SU-DHL-6 (cell line): ENCODE results near the gene CLBA1.

Experiments
- H2AFZ ChIP-seq: fragments of 200-600 bp; sonication (generic); 2 replicates; pipeline ENCODE4 v1.6.1; 2014; ENCODE audit warnings: low read depth, mild to moderate bottlenecking, moderate library complexity, mixed read lengths, antibody characterized with exemption, low read length; ENCODE audit not compliant: severe bottlenecking
- H3F3A ChIP-seq: fragments of 200-600 bp; shearing (Covaris generic); 2 replicates; pipeline ENCODE4 v1.6.0; 2016; ENCODE audit warnings: antibody characterized with exemption, mild to moderate bottlenecking; ENCODE audit not compliant: insufficient read depth
- H3K27ac ChIP-seq: fragments of 200-600 bp; sonication (generic); 2 replicates; pipeline ENCODE4 v1.5.1; 2016; ENCODE audit warnings: low read depth, mild to moderate bottlenecking, low read length, moderate library complexity, mixed read lengths
- H3K27me3 ChIP-seq: fragments of 200-600 bp; sonication (generic), shearing (Covaris generic); 2 replicates; pipeline ENCODE4 v1.6.0; 2014; ENCODE audit warnings: mild to moderate bottlenecking, low read length
- H3K36me3 ChIP-seq: fragments of 200-600 bp; sonication (generic); 2 replicates; pipeline ENCODE4 v1.6.1; 2014; ENCODE audit warnings: mild to moderate bottlenecking, low read length, mixed read lengths
- H3K4me2 ChIP-seq: fragments of 300-600, 200-600 bp; shearing (Covaris generic), sonication (generic); 2 replicates; pipeline ENCODE4 v1.6.0; 2014; ENCODE audit warnings: low read length, low read depth, mild to moderate bottlenecking; ENCODE audit not compliant: poor library complexity, severe bottlenecking
- H3K4me3 ChIP-seq: fragments of 200-600 bp; sonication (generic); 2 replicates; pipeline ENCODE4 v1.5.1; 2014; ENCODE audit warnings: antibody characterized with exemption, low read length, mild to moderate bottlenecking, mixed read lengths; ENCODE audit not compliant: insufficient read depth, poor library complexity, severe bottlenecking
- H3K79me2 ChIP-seq: fragments of 200-600 bp; sonication (generic); 2 replicates; pipeline ENCODE4 v1.6.1; 2014; ENCODE audit warnings: mild to moderate bottlenecking, low read length, moderate library complexity; ENCODE audit not compliant: insufficient read depth
- H3K9ac ChIP-seq: fragments of 200-600 bp; sonication (generic); 2 replicates; pipeline ENCODE4 v1.7.0; 2014; ENCODE audit warnings: mild to moderate bottlenecking, low read length
- H3K9me2 ChIP-seq: fragments of 200-600 bp; sonication (generic); replicated peaks from 2 replicates; pipeline ENCODE4 v1.6.1; 2014; ENCODE audit warnings: low read length; ENCODE audit not compliant: insufficient read depth
- H3K9me3 ChIP-seq: fragments of 200-600 bp; sonication (generic); 2 replicates; pipeline ENCODE4 v1.6.1; 2014; ENCODE audit warnings: low read length, mixed read lengths; ENCODE audit not compliant: insufficient read depth
- H4K20me1 ChIP-seq: fragments of 200-600 bp; sonication (generic); 2 replicates; pipeline ENCODE4 v1.6.1; 2014; ENCODE audit warnings: low read depth, mild to moderate bottlenecking, antibody characterized with exemption, low read length, moderate library complexity, mixed read lengths
- CTCF ChIP-seq: fragments of 200-600 bp; sonication (generic); IDR thresholded peaks from one replicate; pipeline ENCODE4 v1.5.1; 2017; ENCODE audit warnings: antibody characterized with exemption, mild to moderate bottlenecking, low read length, moderate library complexity; ENCODE audit not compliant: insufficient read depth, poor library complexity, severe bottlenecking
- EZH2phosphoT487 ChIP-seq: fragments of 200-600 bp; sonication (generic), shearing (Covaris generic); conservative IDR thresholded peaks from 2 replicates; pipeline ENCODE4 v1.6.1; 2018; ENCODE audit warnings: mild to moderate bottlenecking, antibody characterized with exemption, low read length, moderate library complexity, mixed read lengths

CLBA1 gene

GRCh38 chr14:105023144-105023543, 37.6 kb downstream of the CLBA1 start:
- no peak overlapping the region for H3K9ac ChIP-seq
- 0 out of 2 replicates have a peak, but pooled peaks cover 12% of the 10 kb centered on the region for H3F3A ChIP-seq
- no peak for TF ChIP-seq CTCF
- no peak for TF ChIP-seq EZH2phosphoT487
- H3K79me2 ChIP-seq: peaks cover 32% of the 10 kb centered on the region
- H3K4me2 ChIP-seq: no peak overlapping the region
- no peak overlapping the region for H3K27ac ChIP-seq
- H3K9me2 ChIP-seq: no peaks in the 10 kb centered on the region
- no peak overlapping the region for H2AFZ ChIP-seq
- H4K20me1 ChIP-seq: peaks cover 8% of the 10 kb centered on the region; the same call in 1 of the 2 replicates
- H3K36me3 ChIP-seq: peaks cover 7% of the 10 kb centered on the region; the same call in 1 of the 2 replicates
- H3K4me3 ChIP-seq: no peak overlapping the region
- H3K27me3 ChIP-seq: no peaks in the 10 kb centered on the region
- H3K9me3 ChIP-seq: no peaks in the 10 kb centered on the region

- H3K27ac ChIP-seq: no peak overlapping the region
- H3K9me2 ChIP-seq: no peaks in the 10 kb centered on the region
- H4K20me1 ChIP-seq: peaks cover 6% of the 10 kb centered on the region; the same call in 1 of the 2 replicates
- H3K4me3 ChIP-seq: no peak overlapping the region
- no peak overlapping the region for H3K9ac ChIP-seq
- peaks cover 24% of the 10 kb centered on the region for H3K79me2 ChIP-seq
- peaks cover 7% of the 10 kb centered on the region; the same call in 1 of the 2 replicates for H3K36me3 ChIP-seq
- TF ChIP-seq CTCF: no peak
- 0 out of 2 replicates have a peak, but pooled peaks cover 12% of the 10 kb centered on the region for H3F3A ChIP-seq
- no peaks in the 10 kb centered on the region for H3K9me3 ChIP-seq
- H3K27me3 ChIP-seq: no peaks in the 10 kb centered on the region
- H2AFZ ChIP-seq: no peak overlapping the region
- H3K4me2 ChIP-seq: no peak overlapping the region
These were observed 38.3 kb downstream of the CLBA1 start for GRCh38 chr14:105023791-105024480.

- H3K9me2 ChIP-seq: no peaks in the 10 kb centered on the region
- 0 out of 2 replicates have a peak, but pooled peaks cover 12% of the 10 kb centered on the region for H3F3A ChIP-seq
- no peak for TF ChIP-seq EZH2phosphoT487
- TF ChIP-seq CTCF: no peak
These were observed 39.8 kb downstream of the CLBA1 start for GRCh38 chr14:105025429-105025828.

More at GRCh38 chr14:105025429-105025828, 39.8 kb downstream of the CLBA1 start:
- no peak overlapping the region for H3K27ac ChIP-seq
- H3K27me3 ChIP-seq: no peaks in the 10 kb centered on the region
- H3K4me2 ChIP-seq: no peak overlapping the region
- no peaks in the 10 kb centered on the region for H4K20me1 ChIP-seq
- H3K9me3 ChIP-seq: no peaks in the 10 kb centered on the region
- no peak overlapping the region for H3K4me3 ChIP-seq
- H3K9ac ChIP-seq: no peak overlapping the region
- H3K36me3 ChIP-seq: no peaks in the 10 kb centered on the region
- H2AFZ ChIP-seq: no peak overlapping the region
- H3K79me2 ChIP-seq: peaks cover 9% of the 10 kb centered on the region
